ENCODE measurements around the gene UBR7. TPM values are rescaled to one million over a fixed set of nuclear protein-coding genes. Genes with fewer than 3 reads are reported as not detected.

UBR7 gene
- total RNA-seq, 1 experiment from 2014 or later, result 28.9 TPM

DNA sequence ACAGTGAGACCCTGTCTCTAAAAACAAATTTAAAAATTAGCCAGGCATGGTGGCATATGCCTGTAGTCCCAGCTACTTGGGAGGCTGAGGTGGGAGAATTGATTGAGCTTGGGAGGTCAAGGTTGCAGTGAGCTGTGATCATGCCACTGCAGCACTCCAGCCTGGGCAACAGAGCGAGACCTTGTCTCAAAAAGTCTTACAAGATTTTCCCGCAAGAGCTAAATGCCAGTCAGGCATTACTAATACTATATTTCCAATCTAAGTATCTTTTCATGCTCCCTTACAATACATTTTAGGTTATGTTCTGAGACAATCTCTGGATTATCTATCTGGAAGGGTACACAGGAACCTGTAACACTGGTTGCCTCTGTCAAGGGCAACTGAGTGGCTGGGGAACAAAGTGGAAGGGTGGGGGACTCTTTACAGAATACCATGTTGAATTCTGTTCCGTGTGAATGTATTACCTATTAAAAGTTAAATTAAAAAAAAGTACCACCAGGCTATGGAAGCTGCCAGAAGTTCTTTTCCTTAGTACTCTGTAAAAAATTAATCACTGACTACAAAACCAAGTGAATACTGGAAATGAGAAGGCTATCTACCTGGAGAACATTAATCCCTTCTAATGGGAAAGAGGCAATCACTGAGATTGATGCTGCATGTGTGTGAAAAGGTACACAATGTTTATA, 69.1 kb downstream of the UBR7 start:
- ChIA-PET CTCF (interaction anchor here (0.7 kb wide), 1 partner anchor 20 kb away, joined by 3 read pairs; no protein-coding TSS in a partner anchor), POLR2A (no interaction called here)
- ATAC-seq (no peak), DNase-seq (ENCODE audit: low spot score) (no peak)
- Mint-ChIP-seq H3K4me3 (no peak overlapping the region), H3K27me3 (ENCODE audit: low read depth) (no peaks in the 10 kb centered on the region), H3K36me3 (no peaks in the 10 kb centered on the region; the same call in 1 of the 2 replicates), H3K4me1 (peaks cover 23% of the 10 kb centered on the region), H3K9me3 (no peaks in the 10 kb centered on the region), H3K27ac (no peak overlapping the region)
- TF ChIP-seq, protein P1, sequence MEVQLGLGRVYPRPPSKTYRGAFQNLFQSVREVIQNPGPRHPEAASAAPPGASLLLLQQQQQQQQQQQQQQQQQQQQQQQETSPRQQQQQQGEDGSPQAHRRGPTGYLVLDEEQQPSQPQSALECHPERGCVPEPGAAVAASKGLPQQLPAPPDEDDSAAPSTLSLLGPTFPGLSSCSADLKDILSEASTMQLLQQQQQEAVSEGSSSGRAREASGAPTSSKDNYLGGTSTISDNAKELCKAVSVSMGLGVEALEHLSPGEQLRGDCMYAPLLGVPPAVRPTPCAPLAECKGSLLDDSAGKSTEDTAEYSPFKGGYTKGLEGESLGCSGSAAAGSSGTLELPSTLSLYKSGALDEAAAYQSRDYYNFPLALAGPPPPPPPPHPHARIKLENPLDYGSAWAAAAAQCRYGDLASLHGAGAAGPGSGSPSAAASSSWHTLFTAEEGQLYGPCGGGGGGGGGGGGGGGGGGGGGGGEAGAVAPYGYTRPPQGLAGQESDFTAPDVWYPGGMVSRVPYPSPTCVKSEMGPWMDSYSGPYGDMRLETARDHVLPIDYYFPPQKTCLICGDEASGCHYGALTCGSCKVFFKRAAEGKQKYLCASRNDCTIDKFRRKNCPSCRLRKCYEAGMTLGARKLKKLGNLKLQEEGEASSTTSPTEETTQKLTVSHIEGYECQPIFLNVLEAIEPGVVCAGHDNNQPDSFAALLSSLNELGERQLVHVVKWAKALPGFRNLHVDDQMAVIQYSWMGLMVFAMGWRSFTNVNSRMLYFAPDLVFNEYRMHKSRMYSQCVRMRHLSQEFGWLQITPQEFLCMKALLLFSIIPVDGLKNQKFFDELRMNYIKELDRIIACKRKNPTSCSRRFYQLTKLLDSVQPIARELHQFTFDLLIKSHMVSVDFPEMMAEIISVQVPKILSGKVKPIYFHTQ (CRISPR knock-in tag; IDR thresholded peaks at IDR 0.05), result no peak
- TF ChIP-seq, protein P2, sequence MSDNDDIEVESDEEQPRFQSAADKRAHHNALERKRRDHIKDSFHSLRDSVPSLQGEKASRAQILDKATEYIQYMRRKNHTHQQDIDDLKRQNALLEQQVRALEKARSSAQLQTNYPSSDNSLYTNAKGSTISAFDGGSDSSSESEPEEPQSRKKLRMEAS (CRISPR knock-in tag; IDR thresholded peaks at IDR 0.05), result no peak
- 0 out of 2 replicates have a peak, but pooled peaks have one; percentile 13 for TF ChIP-seq ZNF121 (CRISPR knock-in tag; IDR thresholded peaks at IDR 0.05)
- TF ChIP-seq ZNF416 (CRISPR knock-in tag; IDR thresholded peaks at IDR 0.05), result no peak
- TF ChIP-seq ZNF232 (CRISPR knock-in tag; IDR thresholded peaks at IDR 0.05), result no peak

Other genes starting within 250 kb of the UBR7 start
- 116 to 144 TPM (median 121 TPM) in 3 replicates for gene ITPK1, start 91.3 kb upstream of the UBR7 start, total RNA-seq (2021)
- 16.7 to 18.1 TPM (median 17.2 TPM) in 3 replicates for gene MOAP1, start 22.4 kb upstream of the UBR7 start, total RNA-seq (2021)
- gene LYSET, start 21.9 kb upstream of the UBR7 start, total RNA-seq (2021), result 24.7 to 25.6 TPM (median 25.5 TPM) in 3 replicates
- gene GON7, start 191 bp upstream of the UBR7 start, total RNA-seq (2021), result 7.1 to 8.0 TPM (median 7.4 TPM) in 3 replicates
- 29.2 to 34.1 TPM (median 31.3 TPM) in 3 replicates for gene BTBD7, start 125.8 kb downstream of the UBR7 start, total RNA-seq (2021)
- gene COX8C, start 139.9 kb downstream of the UBR7 start, total RNA-seq (2021), result not detected in 3 replicates
- 2.1 to 2.4 TPM (median 2.3 TPM) in 3 replicates for gene UNC79, start 223.7 kb downstream of the UBR7 start, total RNA-seq (2021)